HUES64 (cell line): ENCODE results near the gene SHLD3. TPM values are rescaled to one million over a fixed set of nuclear protein-coding genes. Genes with fewer than 3 reads are reported as not detected.
"Not testable (repeated sequence)": the region's sequence is repeated elsewhere in the genome, so short reads cannot be mapped to it uniquely, and the experiment has no call there.

ENCODE experiments used
- H3K27ac ChIP-seq: 2 replicates; pipeline ENCODE4 v1.7.0; 2013; ENCODE audit warnings: low read depth, low read length, inconsistent platforms
- H3K27me3 ChIP-seq: 2 replicates; pipeline ENCODE4 v1.6.1; 2013; ENCODE audit warnings: mild to moderate bottlenecking, low read length; ENCODE audit not compliant: insufficient read depth
- H3K36me3 ChIP-seq: 2 replicates; pipeline ENCODE4 v1.6.1; 2013; ENCODE audit warnings: mild to moderate bottlenecking, low read length; ENCODE audit not compliant: insufficient read depth
- H3K4me1 ChIP-seq: 2 replicates; pipeline ENCODE4 v1.6.1; 2013; ENCODE audit warnings: mild to moderate bottlenecking, low read length, moderate library complexity; ENCODE audit not compliant: insufficient read depth
- H3K4me3 ChIP-seq: 2 replicates; pipeline ENCODE4 v1.5.1; 2013; ENCODE audit warnings: mild to moderate bottlenecking, low read length, moderate library complexity
- H3K9ac ChIP-seq: 2 replicates; pipeline ENCODE4 v1.6.1; 2013; ENCODE audit warnings: mild to moderate bottlenecking, low read depth, low read length
- H3K9me3 ChIP-seq: 2 replicates; pipeline ENCODE4 v1.6.1; 2013; ENCODE audit warnings: low read depth, low read length; ENCODE audit not compliant: insufficient read depth
- WGBS: fragments of 150-250, 120-280 bp; methylation state at CpG from one replicate; pipeline ENCODE4 v1.1.7; 2013; ENCODE audit warnings: missing lambda C conversion rate; 5-methylcytosine and 5-hydroxymethylcytosine counted together
- polyA plus RNA-seq, 2 experiments: library from polyadenylated mRNA; stranded (reverse); fragments of 50-300 nt; gene quantifications; one replicate each; pipeline ENCODE4 v1.2.3, GENCODE V29; 2013

SHLD3 gene, protein sequence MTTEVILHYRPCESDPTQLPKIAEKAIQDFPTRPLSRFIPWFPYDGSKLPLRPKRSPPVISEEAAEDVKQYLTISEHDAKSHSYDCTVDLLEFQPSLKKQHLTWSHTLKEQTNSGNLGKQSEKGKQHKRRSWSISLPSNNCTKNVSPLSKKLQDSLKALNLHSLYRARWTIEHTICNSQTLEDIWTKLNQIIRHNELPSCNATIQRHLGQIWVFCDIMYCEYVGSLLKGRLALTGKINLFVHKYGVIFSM
- polyA plus RNA-seq (2013, experiment 1 of 2): 3.7 TPM
- 4.0 TPM for polyA plus RNA-seq (2013, experiment 2 of 2)

DNA sequence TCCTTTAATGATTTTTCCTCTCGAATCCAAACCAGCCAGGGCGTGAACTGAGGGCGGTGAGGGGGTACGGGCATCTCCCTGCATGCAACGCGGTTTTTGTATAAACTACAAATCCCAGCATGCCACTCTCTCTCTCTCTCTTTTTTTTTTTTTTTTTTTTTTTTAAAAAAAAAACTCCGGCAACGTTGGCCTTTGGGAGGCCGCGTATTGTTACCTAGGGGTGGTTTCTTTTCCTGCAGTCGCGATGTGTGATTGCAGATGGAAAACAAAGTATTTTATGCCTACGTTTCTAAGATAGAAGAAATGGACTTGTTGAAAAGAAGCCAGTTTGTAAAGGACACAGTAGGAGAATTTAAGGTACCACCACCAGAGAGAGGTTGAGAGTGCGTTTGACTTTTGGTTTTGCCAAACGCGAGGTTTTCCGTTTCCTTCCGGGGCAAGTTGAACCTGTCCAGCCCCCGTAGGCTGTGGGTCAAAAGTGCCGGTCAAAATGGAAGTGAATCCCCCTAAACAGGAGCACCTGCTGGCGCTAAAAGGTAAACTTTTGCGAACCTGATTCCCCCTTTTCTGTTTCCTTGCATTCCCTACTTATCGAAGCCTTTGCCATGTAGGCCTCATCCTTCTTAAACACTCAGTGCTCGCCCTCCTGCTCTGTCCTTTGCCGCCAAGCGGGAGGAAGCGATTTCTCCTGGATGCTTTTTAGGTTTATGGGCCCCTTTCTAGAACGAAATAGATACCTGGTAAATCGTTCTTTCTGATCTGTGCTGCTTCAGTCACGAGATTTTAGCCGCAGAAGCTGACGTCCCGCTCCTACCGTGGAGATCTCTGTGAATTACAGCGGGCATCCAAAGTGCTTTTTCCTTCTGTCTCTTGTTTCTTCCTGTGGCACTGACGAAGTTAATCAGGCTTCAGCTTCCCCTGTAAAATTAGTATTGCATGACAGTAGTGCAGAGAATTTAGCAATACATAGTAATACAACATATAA is at the start of gene SHLD3, which contains the start of gene TRAPPC13:
Gene SHLD3, plus strand, starts transcription at position 457 of the 985 bp plus-strand sequence. CDS start 4,561 bp downstream, outside the sequence.
Gene TRAPPC13, plus strand, starts transcription at position 457 of the 985 bp plus-strand sequence. Its CDS starts 34 bp downstream, at position 491.
- peak within 1 kb of the TSS; percentile 78 for H3K4me3 ChIP-seq
- H3K27me3 ChIP-seq: no peaks in the 10 kb centered on the region
- under 1% methylated on average over 35 of the region's 36 CpGs for WGBS
- peaks cover 13% of the 10 kb centered on the region; the same call in 1 of the 2 replicates for H3K4me1 ChIP-seq
- H3K9ac ChIP-seq: peak within 1 kb of the TSS; percentile 81
- H3K27ac ChIP-seq: peak within 1 kb of the TSS; percentile 84
- no peaks in the 10 kb centered on the region for H3K9me3 ChIP-seq
- peaks cover 11% of the 10 kb centered on the region for H3K36me3 ChIP-seq

DNA sequence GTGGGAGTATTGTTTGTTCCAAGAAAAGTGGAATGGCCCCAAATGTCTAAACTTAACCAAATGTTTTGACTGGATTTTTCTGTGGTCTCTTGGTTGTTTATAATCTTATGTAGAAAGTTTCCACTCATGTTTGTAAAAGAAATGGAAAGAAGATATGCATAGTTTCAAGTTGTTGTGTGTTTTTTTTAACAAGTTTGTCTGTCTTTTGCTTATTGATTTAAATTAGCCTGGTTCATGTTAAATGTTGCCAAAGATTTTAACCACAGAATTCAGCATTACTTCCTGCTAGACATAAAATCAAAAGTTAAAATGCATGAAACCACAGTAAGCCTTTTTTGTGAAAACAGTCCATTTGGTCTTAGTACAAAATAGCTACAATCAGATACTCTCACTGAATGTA is 47.7 kb upstream of the SHLD3 start:
- H3K9me3 ChIP-seq: no peaks in the 10 kb centered on the region
- H3K36me3 ChIP-seq: peaks cover 88% of the 10 kb centered on the region
- no peak overlapping the region for H3K27ac ChIP-seq
- H3K9ac ChIP-seq: no peak overlapping the region
- no peak overlapping the region for H3K4me3 ChIP-seq
- no peaks in the 10 kb centered on the region for H3K4me1 ChIP-seq
- no peaks in the 10 kb centered on the region for H3K27me3 ChIP-seq

DNA sequence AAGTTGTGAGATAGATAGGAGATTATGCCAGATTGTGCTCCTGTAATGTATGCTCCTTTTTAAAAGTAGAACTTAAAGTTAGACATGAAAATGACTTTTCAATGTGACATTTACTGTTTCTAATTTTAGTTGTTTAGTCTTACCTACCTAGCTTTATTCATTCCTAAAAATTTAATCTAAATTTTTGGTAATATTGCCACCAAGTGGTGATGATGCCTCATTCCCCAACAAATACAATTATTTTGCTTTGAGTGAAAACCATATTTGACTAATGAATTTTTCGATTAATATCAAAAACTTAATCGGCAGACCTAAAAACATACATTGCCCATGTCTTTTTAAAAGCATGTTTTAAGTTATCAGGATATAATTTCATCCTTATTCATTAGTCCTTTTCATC is 36.1 kb upstream of the SHLD3 start:
- Histone ChIP-seq H3K9ac (no peak overlapping the region), H3K27me3 (no peaks in the 10 kb centered on the region), H3K4me1 (no peaks in the 10 kb centered on the region), H3K36me3 (peaks cover 93% of the 10 kb centered on the region), H3K27ac (no peak overlapping the region), H3K4me3 (no peak overlapping the region), H3K9me3 (no peaks in the 10 kb centered on the region)
- 100% methylated on average over 1 of the region's 2 CpGs for WGBS

DNA sequence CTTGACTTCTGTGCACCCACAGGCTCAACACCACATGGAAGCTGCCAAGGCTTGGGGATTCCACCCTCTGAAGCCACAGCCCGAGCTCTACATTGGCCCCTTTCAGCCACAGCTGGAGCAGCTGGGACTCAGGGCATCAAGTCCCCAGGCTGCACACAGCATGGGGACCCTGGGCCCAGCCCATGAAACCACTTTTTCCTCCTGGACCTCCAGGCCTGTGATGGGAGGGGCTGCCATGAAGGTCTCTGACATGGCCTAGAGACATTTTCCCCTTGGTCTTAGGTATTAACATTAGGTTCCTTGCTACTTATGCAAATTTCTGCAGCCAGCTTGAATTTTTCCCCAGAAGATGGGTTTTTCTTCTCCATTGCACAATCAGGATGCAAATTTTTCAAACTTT is 23.1 kb upstream of the SHLD3 start:
- not testable (repeated sequence) for H3K9ac ChIP-seq, H3K27ac ChIP-seq, H3K4me1 ChIP-seq, H3K27me3 ChIP-seq, H3K4me3 ChIP-seq
- Histone ChIP-seq H3K36me3 (peaks cover 84% of the 10 kb centered on the region), H3K9me3 (peaks cover 13% of the 10 kb centered on the region; the same call in 1 of the 2 replicates)
- WGBS: 96% methylated on average over 1 of the region's 1 CpG

DNA sequence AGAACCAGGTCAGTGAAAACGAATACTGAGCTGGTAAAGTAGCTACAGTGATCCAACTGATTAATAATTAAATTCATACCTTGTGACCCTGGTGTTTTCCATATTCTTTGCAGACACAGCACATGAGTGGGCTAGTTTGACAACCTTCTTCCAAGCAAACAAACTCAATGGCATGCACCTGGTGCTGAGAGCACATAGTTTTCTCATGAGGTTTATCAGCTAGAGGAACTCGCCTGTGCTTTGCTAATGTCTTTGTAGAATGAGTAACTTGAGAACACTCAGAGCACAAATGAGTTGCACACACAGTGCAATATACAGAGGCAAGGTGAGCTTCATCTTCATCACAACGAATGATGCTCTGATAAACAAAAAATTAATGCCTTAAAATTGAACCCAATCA is 13.3 kb upstream of the SHLD3 start:
- H3K36me3 ChIP-seq: peaks cover 86% of the 10 kb centered on the region
- H3K27ac ChIP-seq: no peak overlapping the region
- 90% methylated on average over 3 of the region's 3 CpGs for WGBS

DNA sequence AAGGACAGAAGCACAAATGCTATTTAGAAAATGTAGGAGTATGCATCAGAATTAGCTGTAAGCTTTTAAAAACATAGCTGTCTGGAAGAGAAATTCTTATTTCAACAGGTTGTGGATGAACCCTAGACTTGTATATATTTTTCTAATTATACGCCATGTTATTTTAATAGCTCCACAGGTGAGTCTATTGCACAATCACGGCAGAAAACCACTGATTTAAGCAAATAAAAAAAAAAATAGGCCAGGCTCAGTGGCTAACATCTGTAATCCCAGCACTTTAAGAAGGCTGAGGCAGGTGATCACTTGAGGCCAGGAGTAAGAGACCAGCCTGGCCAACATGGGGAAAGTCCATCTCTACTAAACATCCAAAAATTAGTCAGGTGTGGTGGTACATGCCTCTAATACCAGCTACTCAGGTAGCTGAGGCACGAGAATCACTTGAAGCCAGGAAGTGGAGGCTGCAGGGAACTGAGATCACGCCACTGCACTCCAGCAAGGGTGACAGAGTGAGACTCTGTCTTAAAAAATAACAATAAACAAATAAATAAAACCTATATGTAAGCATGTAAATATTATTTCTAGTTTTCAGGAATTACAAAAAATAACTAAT is 12.4 kb upstream of the SHLD3 start:
- H3K4me3 ChIP-seq: no peak overlapping the region
- no peaks in the 10 kb centered on the region for H3K4me1 ChIP-seq
- WGBS: 96% methylated on average over 3 of the region's 4 CpGs
- no peaks in the 10 kb centered on the region for H3K27me3 ChIP-seq
- H3K36me3 ChIP-seq: peaks cover 82% of the 10 kb centered on the region
- H3K9ac ChIP-seq: no peak overlapping the region
- no peak overlapping the region for H3K27ac ChIP-seq
- no peaks in the 10 kb centered on the region for H3K9me3 ChIP-seq

More for the DNA sequence above, 13.3 kb upstream of the SHLD3 start:
- no peak overlapping the region for H3K9ac ChIP-seq
- no peak overlapping the region for H3K4me3 ChIP-seq
- no peaks in the 10 kb centered on the region for H3K9me3 ChIP-seq
- H3K4me1 ChIP-seq: no peaks in the 10 kb centered on the region
- no peaks in the 10 kb centered on the region for H3K27me3 ChIP-seq

DNA sequence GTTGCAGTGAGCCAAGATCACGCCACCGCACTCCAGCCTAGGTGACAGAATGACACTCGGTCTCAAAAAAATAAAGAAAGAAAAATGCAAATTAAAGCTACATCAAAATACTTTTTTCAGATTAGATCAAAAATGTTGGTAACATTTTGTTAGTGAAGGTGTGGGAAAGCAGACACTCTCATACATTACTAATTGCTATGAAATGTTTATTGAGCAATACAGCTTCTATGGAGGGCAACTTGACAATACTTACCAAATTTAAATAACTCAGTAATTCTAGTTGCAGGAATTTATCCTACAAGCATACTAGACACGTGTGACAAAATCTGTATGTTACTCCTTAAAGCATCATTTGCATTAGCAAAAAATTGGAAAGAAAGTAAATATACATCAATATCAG is 4.8 kb upstream of the SHLD3 start:
- no peaks in the 10 kb centered on the region for H3K9me3 ChIP-seq
- H3K4me3 ChIP-seq: no peak overlapping the region
- H3K27ac ChIP-seq: no peak overlapping the region
- 98% methylated on average over 4 of the region's 4 CpGs for WGBS
- no peak overlapping the region for H3K9ac ChIP-seq
- H3K27me3 ChIP-seq: no peaks in the 10 kb centered on the region
- H3K36me3 ChIP-seq: peaks cover 23% of the 10 kb centered on the region
- H3K4me1 ChIP-seq: peaks cover 9% of the 10 kb centered on the region; the same call in 1 of the 2 replicates

DNA sequence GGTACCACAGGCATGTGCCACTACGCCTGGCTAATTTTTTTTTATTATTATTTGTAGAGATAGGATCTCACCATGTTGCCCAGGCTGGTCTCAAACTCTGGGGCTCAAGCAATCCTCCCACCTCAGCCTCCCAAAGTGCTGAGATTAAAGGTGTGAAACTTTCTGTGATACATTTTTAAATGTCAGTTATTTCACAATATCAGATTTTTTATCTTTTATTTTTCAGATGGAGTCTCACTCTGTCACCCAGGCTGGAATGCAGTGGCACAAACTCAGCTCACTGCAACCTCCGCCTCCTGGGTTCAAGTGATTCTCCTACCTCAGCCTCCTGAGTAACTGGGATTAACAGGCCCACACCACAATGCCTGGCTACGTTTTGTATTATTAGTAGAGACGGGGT is 2.9 kb upstream of the SHLD3 start:
- H3K9me3 ChIP-seq, H3K4me3 ChIP-seq, H3K27ac ChIP-seq, H3K9ac ChIP-seq, H3K27me3 ChIP-seq: not testable (repeated sequence)
- Histone ChIP-seq H3K4me1 (peaks cover 13% of the 10 kb centered on the region; the same call in 1 of the 2 replicates), H3K36me3 (peaks cover 12% of the 10 kb centered on the region)
- 95% methylated on average over 4 of the region's 4 CpGs for WGBS

DNA sequence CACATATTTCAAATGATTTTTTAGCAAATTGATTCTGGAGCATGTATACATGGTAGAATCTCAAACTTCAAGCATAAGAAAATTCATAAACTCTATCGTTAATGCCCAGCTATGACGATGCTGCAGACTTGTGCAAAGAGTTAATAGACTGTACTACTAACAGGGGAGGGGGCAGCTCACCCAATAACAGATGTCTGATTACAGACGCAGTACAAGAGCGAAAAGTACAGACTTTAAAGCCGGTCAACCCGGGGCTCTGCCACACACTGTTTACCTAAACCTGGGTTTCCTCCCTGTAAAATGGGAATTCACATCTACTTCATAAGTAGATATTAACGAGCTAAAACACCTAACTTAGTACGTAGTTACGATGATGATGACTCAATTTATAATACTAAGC is 1.3 kb upstream of the SHLD3 start:
- H3K4me1 ChIP-seq: peaks cover 13% of the 10 kb centered on the region; the same call in 1 of the 2 replicates
- H3K27ac ChIP-seq: no peak overlapping the region
- H3K36me3 ChIP-seq: no peaks in the 10 kb centered on the region
- WGBS: 28% methylated on average over 6 of the region's 9 CpGs
- no peaks in the 10 kb centered on the region for H3K9me3 ChIP-seq
- peak overlapping the region; percentile 81 for H3K9ac ChIP-seq
- no peaks in the 10 kb centered on the region for H3K27me3 ChIP-seq
- H3K4me3 ChIP-seq: peak overlapping the region; percentile 78

DNA sequence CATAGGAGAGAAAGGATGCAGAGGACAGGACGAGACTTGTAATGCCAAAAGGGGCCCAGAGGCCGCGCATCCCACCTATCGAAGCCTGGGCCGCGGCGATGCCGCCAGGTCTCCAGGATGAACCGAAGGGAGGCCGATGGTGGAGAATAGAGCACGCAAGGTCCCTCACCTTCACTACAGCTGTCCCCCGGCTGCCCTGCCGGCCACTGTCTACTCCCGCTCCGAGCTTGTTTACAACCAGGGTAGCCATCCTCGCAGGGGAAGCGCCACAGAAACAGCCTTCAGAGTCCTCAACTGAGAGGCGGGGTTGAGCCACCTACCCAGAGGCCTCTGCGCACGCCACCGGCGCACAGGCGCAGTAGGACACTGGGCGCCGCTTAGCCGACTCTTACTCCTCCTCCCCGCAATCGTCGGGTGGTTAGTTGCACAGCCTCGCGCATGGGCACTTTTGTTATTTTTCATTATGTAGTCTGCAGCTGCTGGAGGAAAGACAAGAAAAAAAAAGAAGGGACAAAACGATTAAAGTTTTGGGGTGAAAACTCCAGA is 729 bp upstream of the SHLD3 start, which contains the start of gene TRIM23:
Gene TRIM23, minus strand, starts transcription at position 309 of the 546 bp plus-strand sequence. Its CDS starts 59 bp downstream, at position 250.
- Histone ChIP-seq H3K27me3 (no peaks in the 10 kb centered on the region), H3K27ac (peak within 1 kb of the TSS; percentile 84), H3K4me1 (peaks cover 13% of the 10 kb centered on the region; the same call in 1 of the 2 replicates), H3K9ac (peak within 1 kb of the TSS; percentile 81), H3K9me3 (no peaks in the 10 kb centered on the region), H3K4me3 (peak within 1 kb of the TSS; percentile 78), H3K36me3 (0 out of 2 replicates have a peak, but pooled peaks cover 3% of the 10 kb centered on the region)
- under 1% methylated on average over 32 of the region's 32 CpGs for WGBS
